ENCODE results near the gene NUDT14. TPM values are rescaled to one million over a fixed set of nuclear protein-coding genes. Genes with fewer than 3 reads are reported as not detected.

The NUDT14 gene
- total and polyA plus RNA-seq, 5 donors from 2014 or later = 6.5 to 18.1 (median 11.8) TPM

DNA sequence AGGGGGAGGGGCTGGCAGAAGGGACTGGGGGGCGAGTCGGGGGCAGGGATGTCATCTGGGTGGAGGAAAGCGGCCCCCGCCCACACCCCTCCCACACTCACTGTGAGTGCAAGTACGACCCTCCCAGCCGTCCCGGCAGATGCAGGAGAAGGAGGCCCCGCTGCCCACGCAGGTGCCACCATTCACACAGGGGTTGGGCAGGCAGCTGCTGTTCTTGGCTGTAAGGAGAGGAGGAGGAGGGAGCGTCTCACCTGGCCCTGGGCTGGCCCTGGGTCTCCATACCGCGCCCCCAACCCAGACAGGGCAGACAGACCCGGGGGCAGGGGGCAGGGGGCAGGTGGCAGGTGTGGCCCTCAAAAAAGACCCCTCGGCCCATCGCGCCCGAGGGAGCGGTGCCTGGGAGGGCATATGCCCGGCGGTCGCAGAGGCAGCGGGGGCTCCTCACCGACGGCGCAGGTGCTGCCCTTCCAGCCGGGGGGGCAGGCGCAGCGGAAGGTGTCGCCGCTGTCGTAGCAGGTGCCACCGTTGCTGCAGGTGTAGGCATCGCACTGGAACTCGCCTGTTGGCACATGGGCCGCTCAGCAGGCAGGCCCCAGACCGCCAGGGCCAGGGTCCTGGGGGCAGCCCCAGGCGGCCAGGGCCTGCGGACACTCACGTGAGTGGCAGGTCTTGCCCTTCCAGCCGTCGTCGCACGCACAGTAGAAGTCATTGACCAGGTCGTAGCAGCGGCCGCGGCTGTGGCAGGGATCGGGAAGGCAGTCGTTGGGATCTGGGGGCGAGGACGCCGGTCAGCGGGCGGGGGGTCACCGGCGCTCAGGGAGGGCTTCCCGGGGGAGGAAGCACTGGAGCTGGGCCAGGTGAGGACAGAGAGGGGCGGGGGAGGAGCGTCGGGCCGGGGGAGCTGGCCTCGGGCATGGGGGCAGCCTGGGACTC lies 33.2 kb downstream of the NUDT14 start:
- Histone ChIP-seq H3K36me3 (ENCODE audit: control insufficient read depth, insufficient read depth, low read length) (no peaks in the 10 kb centered on the region), H3K4me1 (ENCODE audit: control insufficient read depth, insufficient read depth, low read length, poor library complexity, severe bottlenecking) (no peaks in the 10 kb centered on the region), H3K4me3 (ENCODE audit: low read depth, low read length) (no peak overlapping the region), H3K9me3 (ENCODE audit: control insufficient read depth in 2 of 2, low read length in 2 of 2) (no peaks in the 10 kb centered on the region), H3K27ac (ENCODE audit: insufficient read depth, low read length, poor library complexity, severe bottlenecking) (no peak overlapping the region), H3K27me3 (ENCODE audit: control insufficient read depth, insufficient read depth, low read length) (no peaks in the 10 kb centered on the region)
- DNase-seq = no peak
- H3K4me1 Mint-ChIP-seq = no peaks in the 10 kb centered on the region
- H3K9me3 Mint-ChIP-seq = no peaks in the 10 kb centered on the region
- no peak for ATAC-seq (ENCODE audit: low read depth in 2 of 2)
- H3K27ac Mint-ChIP-seq = no peak overlapping the region
- H3K36me3 Mint-ChIP-seq = no peaks in the 10 kb centered on the region
- H3K27me3 Mint-ChIP-seq = no peaks in the 10 kb centered on the region
- H3K4me3 Mint-ChIP-seq = no peak overlapping the region

DNA sequence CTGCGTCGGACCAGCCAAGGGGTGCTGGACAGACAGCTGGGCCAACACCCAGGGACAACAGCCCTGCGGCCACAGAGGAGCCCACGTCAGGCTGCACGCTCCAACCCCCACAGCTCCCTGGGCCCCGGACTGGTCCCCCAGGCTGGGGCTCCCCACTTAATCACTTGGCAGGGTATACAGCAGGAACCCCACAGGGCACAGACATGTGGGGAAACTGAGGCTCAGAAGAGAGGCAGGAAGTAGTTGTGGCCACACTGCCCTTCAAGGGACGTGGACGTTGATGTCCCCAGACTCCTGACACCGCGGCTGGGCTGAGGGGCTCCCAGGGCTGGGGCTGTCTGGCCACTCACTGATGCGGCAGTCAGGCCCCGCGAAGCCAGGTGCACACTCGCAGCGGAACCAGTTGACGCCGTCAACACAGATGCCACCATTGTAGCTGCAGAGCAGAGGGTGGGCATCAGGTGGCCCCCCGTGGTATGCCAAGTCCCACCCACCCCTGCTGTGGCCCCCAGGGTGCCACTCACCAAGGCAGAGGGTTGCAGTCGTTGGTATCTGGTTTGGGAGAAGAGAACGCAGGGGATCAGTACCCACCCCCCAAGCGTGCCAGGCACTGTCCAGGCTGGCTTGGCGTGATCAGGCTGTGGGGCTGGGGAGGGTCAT lies 34.0 kb downstream of the NUDT14 start:
- H3K27me3 ChIP-seq (ENCODE audit: control insufficient read depth, insufficient read depth, low read length) = no peaks in the 10 kb centered on the region
- no peak for DNase-seq

DNA sequence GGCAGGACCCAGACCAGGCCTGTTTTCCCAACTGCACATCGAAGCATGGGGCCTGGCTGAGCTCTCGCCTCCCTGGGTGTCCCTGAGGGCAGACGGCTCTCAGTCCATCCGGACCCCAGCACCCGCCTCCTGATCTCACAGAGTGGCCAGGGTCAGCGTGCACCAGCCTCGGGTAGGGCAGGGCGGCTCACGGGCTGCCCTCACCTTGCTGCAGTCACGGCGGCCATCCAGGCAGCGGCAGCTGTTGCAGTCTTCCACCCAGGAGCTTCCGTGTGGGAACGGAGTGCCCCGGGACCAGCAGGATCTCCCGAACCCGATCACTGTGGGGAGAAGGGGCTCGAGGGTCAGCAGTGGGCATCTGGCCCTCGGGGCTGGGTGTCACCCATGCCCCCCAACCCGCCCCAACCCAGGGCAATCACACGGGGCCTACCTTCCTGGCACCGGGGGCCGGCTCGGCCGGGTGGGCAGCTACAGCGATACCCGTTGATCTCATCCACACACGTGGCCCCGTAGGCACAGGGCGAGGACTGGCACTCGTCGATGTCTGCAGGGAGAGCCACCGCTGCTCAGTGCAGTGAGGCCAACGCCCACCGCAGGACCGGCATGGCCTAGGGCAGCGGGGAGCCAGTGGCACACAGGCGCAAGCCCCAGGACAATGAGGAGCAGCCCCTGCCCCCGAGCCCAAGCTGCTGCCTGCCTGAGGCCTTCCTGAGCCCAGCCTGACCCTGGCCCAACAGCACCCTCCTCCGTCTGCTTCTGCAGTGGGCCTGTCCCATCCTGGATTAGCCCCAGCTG lies 34.7 kb downstream of the NUDT14 start:
- Mint-ChIP-seq H3K9me3 (peaks cover 0 to 2% (median 0%) of the 10 kb centered on the region in 7 donors), H3K4me1 (no peaks in the 10 kb centered on the region), H3K27me3 (no peaks in the 10 kb centered on the region), H3K27ac (no peak overlapping the region), H3K36me3 (no peaks in the 10 kb centered on the region), H3K4me3 (no peak overlapping the region)
- no peaks in the 10 kb centered on the region for H3K27me3 ChIP-seq (ENCODE audit: control insufficient read depth, insufficient read depth, low read length)
- H3K4me3 ChIP-seq (ENCODE audit: low read depth, low read length) = no peak overlapping the region
- no peaks in the 10 kb centered on the region for H3K9me3 ChIP-seq (ENCODE audit: control insufficient read depth in 2 of 2, low read length in 2 of 2)
- no peak for DNase-seq
- H3K4me1 ChIP-seq (ENCODE audit: control insufficient read depth, insufficient read depth, low read length, poor library complexity, severe bottlenecking) = no peaks in the 10 kb centered on the region
- H3K36me3 ChIP-seq (ENCODE audit: control insufficient read depth, insufficient read depth, low read length) = no peaks in the 10 kb centered on the region
- no peak for ATAC-seq (ENCODE audit: low read depth in 2 of 2)
- no peak overlapping the region for H3K27ac ChIP-seq (ENCODE audit: insufficient read depth, low read length, poor library complexity, severe bottlenecking)

More for the DNA sequence above, 34.0 kb downstream of the NUDT14 start:
- Mint-ChIP-seq H3K36me3 (no peaks in the 10 kb centered on the region), H3K27me3 (no peaks in the 10 kb centered on the region), H3K4me3 (no peak overlapping the region), H3K9me3 (no peaks in the 10 kb centered on the region), H3K27ac (no peak overlapping the region), H3K4me1 (no peaks in the 10 kb centered on the region)
- no peak overlapping the region for H3K4me3 ChIP-seq (ENCODE audit: low read depth, low read length)
- no peaks in the 10 kb centered on the region for H3K4me1 ChIP-seq (ENCODE audit: control insufficient read depth, insufficient read depth, low read length, poor library complexity, severe bottlenecking)
- no peak for ATAC-seq (ENCODE audit: low read depth in 2 of 2)
- H3K9me3 ChIP-seq (ENCODE audit: control insufficient read depth in 2 of 2, low read length in 2 of 2) = no peaks in the 10 kb centered on the region
- no peaks in the 10 kb centered on the region for H3K36me3 ChIP-seq (ENCODE audit: control insufficient read depth, insufficient read depth, low read length)
- H3K27ac ChIP-seq (ENCODE audit: insufficient read depth, low read length, poor library complexity, severe bottlenecking) = no peak overlapping the region

DNA sequence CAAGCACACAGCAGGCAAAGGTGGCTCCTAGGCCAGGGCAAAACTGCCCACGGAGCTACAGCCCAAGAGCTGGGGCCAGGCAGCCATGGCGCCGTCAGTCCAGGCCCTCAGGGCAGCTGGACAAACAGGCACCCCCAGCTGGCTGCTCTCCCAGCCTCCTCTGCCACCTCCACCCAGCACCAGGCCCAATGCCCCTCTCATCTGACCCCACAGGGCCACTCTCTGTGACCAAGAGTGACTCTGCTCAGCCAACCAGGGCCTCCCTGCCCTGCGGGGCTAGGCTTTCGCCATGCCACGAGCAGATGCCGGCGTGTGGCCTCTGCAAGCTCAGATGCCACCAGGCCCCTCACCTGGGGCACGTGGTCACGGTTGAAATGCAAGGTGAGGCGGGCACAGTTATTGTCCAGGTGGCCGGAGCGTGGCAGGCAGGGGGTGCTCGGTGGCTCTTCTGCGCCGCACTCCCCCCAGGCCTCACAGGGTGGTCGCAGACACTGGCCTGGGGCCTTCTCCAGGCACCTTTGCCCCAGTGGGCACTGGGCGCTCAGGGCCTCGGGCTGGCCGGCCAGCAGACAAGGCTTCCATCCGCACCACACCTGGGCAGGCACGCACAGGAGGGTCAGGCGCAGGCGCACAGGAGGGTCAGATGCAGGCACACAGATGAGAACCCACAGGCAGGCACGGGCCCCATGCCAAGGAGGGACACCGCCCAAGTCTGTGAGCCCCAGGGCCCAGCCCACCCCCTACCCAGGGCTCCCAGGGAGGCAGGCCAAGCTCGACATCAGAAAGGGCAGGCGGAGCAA lies 35.5 kb downstream of the NUDT14 start:
- H3K27me3 ChIP-seq (ENCODE audit: control insufficient read depth, insufficient read depth, low read length) = no peaks in the 10 kb centered on the region
- Mint-ChIP-seq H3K9me3 (peaks cover 0 to 2% (median 0%) of the 10 kb centered on the region in 7 donors), H3K4me3 (no peak overlapping the region), H3K36me3 (no peaks in the 10 kb centered on the region), H3K27me3 (no peaks in the 10 kb centered on the region), H3K4me1 (no peaks in the 10 kb centered on the region), H3K27ac (no peak overlapping the region)
- H3K36me3 ChIP-seq (ENCODE audit: control insufficient read depth, insufficient read depth, low read length) = no peaks in the 10 kb centered on the region
- DNase-seq (no peak), ATAC-seq (ENCODE audit: low read depth in 2 of 2) (no peak)
- no peak overlapping the region for H3K4me3 ChIP-seq (ENCODE audit: low read depth, low read length)
- H3K9me3 ChIP-seq (ENCODE audit: control insufficient read depth in 2 of 2, low read length in 2 of 2) = peaks cover 0 to 2% of the 10 kb centered on the region in 2 experiments
- no peaks in the 10 kb centered on the region for H3K4me1 ChIP-seq (ENCODE audit: control insufficient read depth, insufficient read depth, low read length, poor library complexity, severe bottlenecking)
- H3K27ac ChIP-seq (ENCODE audit: insufficient read depth, low read length, poor library complexity, severe bottlenecking) = no peak overlapping the region

DNA sequence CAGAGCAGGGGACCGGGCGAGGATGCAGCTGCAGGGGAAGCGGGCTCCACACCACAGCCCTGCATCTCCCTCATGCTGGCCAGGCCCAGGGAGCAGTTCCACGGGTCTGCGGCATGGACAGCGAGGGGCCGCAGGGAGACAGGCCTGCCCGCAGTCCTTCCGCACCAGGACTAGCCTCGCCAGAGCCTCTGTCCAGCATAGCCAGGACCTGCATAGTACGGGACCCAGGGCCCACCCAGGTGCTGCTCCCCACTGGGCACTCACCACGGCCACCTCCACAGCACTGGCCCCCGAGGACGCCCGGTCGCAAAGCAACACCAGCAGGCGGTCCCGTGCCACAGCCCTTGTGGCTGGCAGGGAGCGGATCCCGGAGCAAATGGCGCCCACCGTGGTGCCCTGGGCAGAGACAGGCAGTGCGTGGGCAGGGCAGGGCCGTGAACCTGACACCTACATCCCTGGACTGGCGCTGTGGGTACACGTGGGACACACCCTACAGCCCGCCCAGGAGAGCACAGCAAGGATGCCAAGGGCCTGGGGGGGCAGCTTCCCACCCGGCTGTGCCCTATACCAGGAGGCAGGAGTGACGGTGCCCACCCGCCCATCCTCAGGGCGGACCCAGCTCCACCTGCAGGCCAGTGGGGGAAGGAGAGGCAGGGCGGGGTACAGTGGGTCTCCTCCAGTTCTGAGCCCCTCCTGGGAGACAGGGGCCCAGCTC lies 36.3 kb downstream of the NUDT14 start:
- H3K27ac Mint-ChIP-seq = no peak overlapping the region
- peaks cover 0 to 5% (median 0%) of the 10 kb centered on the region in 7 donors for H3K9me3 Mint-ChIP-seq
- H3K4me3 Mint-ChIP-seq = no peak overlapping the region
- H3K4me1 Mint-ChIP-seq = no peaks in the 10 kb centered on the region
- no peaks in the 10 kb centered on the region for H3K27me3 Mint-ChIP-seq
- Histone ChIP-seq H3K4me1 (ENCODE audit: control insufficient read depth, insufficient read depth, low read length, poor library complexity, severe bottlenecking) (no peaks in the 10 kb centered on the region), H3K27me3 (ENCODE audit: control insufficient read depth, insufficient read depth, low read length) (no peaks in the 10 kb centered on the region), H3K4me3 (ENCODE audit: low read depth, low read length) (no peak overlapping the region), H3K36me3 (ENCODE audit: control insufficient read depth, insufficient read depth, low read length) (no peaks in the 10 kb centered on the region), H3K27ac (ENCODE audit: insufficient read depth, low read length, poor library complexity, severe bottlenecking) (no peak overlapping the region), H3K9me3 (ENCODE audit: control insufficient read depth in 2 of 2, low read length in 2 of 2) (peaks cover 4 to 9% of the 10 kb centered on the region in 2 experiments)
- no peaks in the 10 kb centered on the region for H3K36me3 Mint-ChIP-seq
- DNase-seq (no peak), ATAC-seq (ENCODE audit: low read depth in 2 of 2) (no peak)

DNA sequence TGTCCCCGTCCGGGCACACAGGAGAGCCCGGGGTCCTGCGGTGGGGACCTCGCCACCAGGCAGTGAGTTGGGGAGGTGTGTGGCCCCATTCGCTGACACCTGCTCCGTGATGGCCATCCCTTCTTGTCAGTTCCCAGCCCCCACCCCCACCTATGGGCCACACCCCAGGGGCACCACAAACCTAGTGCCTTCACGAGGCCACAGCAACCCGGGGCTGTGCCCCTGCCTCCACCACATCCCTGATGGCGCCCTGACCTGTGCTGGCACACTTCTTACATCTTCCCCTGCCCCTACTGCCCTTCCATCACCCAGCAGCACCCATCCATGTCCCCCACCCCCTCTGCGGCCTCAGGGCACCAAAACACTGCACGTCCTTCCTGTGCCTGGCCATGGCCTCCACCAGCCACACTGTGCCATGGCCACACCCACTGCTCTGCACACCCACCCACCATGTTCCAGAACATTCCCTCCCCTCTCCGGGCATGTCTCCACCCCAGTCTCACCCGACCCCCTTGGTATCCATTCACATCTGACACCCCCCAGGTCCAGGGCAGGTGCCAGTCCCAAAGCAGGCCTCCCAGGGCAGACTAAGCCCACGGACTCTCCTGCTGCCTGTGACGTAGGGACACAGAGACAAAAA lies 37.0 kb downstream of the NUDT14 start:
- no peak for DNase-seq
- Histone ChIP-seq H3K27me3 (ENCODE audit: control insufficient read depth, insufficient read depth, low read length) (no peaks in the 10 kb centered on the region), H3K27ac (ENCODE audit: insufficient read depth, low read length, poor library complexity, severe bottlenecking) (no peak overlapping the region), H3K9me3 (ENCODE audit: control insufficient read depth in 2 of 2, low read length in 2 of 2) (peaks cover 4 to 12% of the 10 kb centered on the region in 2 experiments), H3K4me3 (ENCODE audit: low read depth, low read length) (no peak overlapping the region), H3K4me1 (ENCODE audit: control insufficient read depth, insufficient read depth, low read length, poor library complexity, severe bottlenecking) (no peaks in the 10 kb centered on the region), H3K36me3 (ENCODE audit: control insufficient read depth, insufficient read depth, low read length) (no peaks in the 10 kb centered on the region)
- Mint-ChIP-seq H3K9me3 (peaks cover 0 to 7% (median 0%) of the 10 kb centered on the region in 7 donors), H3K27ac (peak overlapping the region in 1 of 3 donors; percentile 11), H3K4me3 (no peak overlapping the region), H3K4me1 (no peaks in the 10 kb centered on the region), H3K27me3 (no peaks in the 10 kb centered on the region), H3K36me3 (no peaks in the 10 kb centered on the region)
- no peak for ATAC-seq (ENCODE audit: low read depth in 2 of 2)
